IMR-90 (cell line): ENCODE data around the gene USP47. TPM values are rescaled to one million over a fixed set of nuclear protein-coding genes. Genes with fewer than 3 reads are reported as not detected.
A peak's percentile ranks its signal among the peaks of the same experiment; 100 is the strongest.

Source experiments
- ATAC-seq: fragments of 200-7000 bp; cut with Tn5 transposase; 2 replicates; pipeline ENCODE4 v1.9.1; 2020; ENCODE audit warnings: low read depth, mild to moderate bottlenecking, moderate library complexity
- BruUV-seq: library from RNA; stranded (reverse); fragments of 400-500 nt; replicated peaks from 2 replicates; lab custom pipeline; 2021; lab: Mats Ljungman, UMichigan
- CTCF ChIA-PET: fragments of 300-600 bp; formaldehyde crosslinking; extraction: SDS; loops from one replicate; lab custom pipeline; 2021; ENCODE audit warnings: antibody characterized with exemption; lab: Yijun Ruan, JAX
- POLR2A ChIA-PET: fragments of 300-600 bp; sonication (Branson Sonifier 250); formaldehyde crosslinking; loops from one replicate; lab custom pipeline; 2022; ENCODE audit warnings: antibody characterized with exemption; ENCODE audit not compliant: unreplicated experiment; lab: Charles Lee
- DNase-seq: peaks from one replicate; pipeline ENCODE4 v3.0.0; 2013
- H2AFZ ChIP-seq: replicated peaks from 2 replicates; pipeline ENCODE3; 2013; ENCODE audit warnings: low read length, mild to moderate bottlenecking; ENCODE audit not compliant: poor library complexity
- H2AK5ac ChIP-seq: 2 replicates; pipeline ENCODE4 v1.6.1; 2013; ENCODE audit warnings: low read depth, low read length, inconsistent platforms
- H2AK9ac ChIP-seq: replicated peaks from 2 replicates; pipeline ENCODE3; 2013; ENCODE audit warnings: mild to moderate bottlenecking, low read depth, low read length, moderate library complexity; ENCODE audit not compliant: poor library complexity
- H2BK120ac ChIP-seq: 2 replicates; pipeline ENCODE4 v1.6.1; 2013; ENCODE audit warnings: low read depth, low read length, inconsistent platforms
- H2BK15ac ChIP-seq: 3 replicates; pipeline ENCODE4 v1.6.1; 2013; ENCODE audit warnings: low read depth, low read length, inconsistent platforms
- H2BK20ac ChIP-seq: 2 replicates; pipeline ENCODE4 v1.6.1; 2013; ENCODE audit warnings: low read depth, mild to moderate bottlenecking, inconsistent platforms, low read length, moderate library complexity
- H2BK5ac ChIP-seq: 2 replicates; pipeline ENCODE4 v1.6.1; 2013; ENCODE audit warnings: mild to moderate bottlenecking, low read depth, low read length, inconsistent platforms; ENCODE audit not compliant: poor library complexity, severe bottlenecking
- H3K14ac ChIP-seq: replicated peaks from 2 replicates; pipeline ENCODE4 v1.6.1; 2013; ENCODE audit warnings: low read depth, low read length, inconsistent platforms
- H3K18ac ChIP-seq: 2 replicates; pipeline ENCODE4 v1.6.1; 2013; ENCODE audit warnings: low read depth, low read length, control low read depth
- H3K23ac ChIP-seq: 2 replicates; pipeline ENCODE4 v1.6.1; 2013; ENCODE audit warnings: low read depth, low read length, inconsistent platforms
- H3K27ac ChIP-seq: 2 replicates; pipeline ENCODE4 v1.5.1; 2013; ENCODE audit warnings: mild to moderate bottlenecking, control low read depth, low read length; ENCODE audit not compliant: insufficient read depth
- H3K27me3 ChIP-seq: 2 replicates; pipeline ENCODE4 v1.6.1; 2013; ENCODE audit warnings: low read length; ENCODE audit not compliant: control insufficient read depth, insufficient read depth
- H3K36me3 ChIP-seq: 2 replicates; pipeline ENCODE4 v1.6.1; 2013; ENCODE audit warnings: low read length, mixed read lengths; ENCODE audit not compliant: control insufficient read depth, insufficient read depth
- H3K4ac ChIP-seq: 2 replicates; pipeline ENCODE4 v1.6.1; 2013; ENCODE audit warnings: low read depth, low read length, inconsistent platforms
- H3K4me1 ChIP-seq: 2 replicates; pipeline ENCODE4 v1.6.1; 2013; ENCODE audit warnings: low read length, mixed read lengths; ENCODE audit not compliant: control insufficient read depth, insufficient read depth
- H3K4me2 ChIP-seq: 2 replicates; pipeline ENCODE4 v1.6.1; 2013; ENCODE audit warnings: low read depth, mild to moderate bottlenecking, control low read depth, low read length, moderate library complexity
- H3K4me3 ChIP-seq: 2 replicates; pipeline ENCODE4 v1.5.1; 2013; ENCODE audit warnings: low read depth, mild to moderate bottlenecking, control low read depth, low read length, moderate library complexity; ENCODE audit not compliant: insufficient read depth
- H3K56ac ChIP-seq: 2 replicates; pipeline ENCODE4 v1.6.1; 2013; ENCODE audit warnings: low read length, inconsistent platforms; ENCODE audit not compliant: insufficient read depth; ENCODE audit errors: extremely low read depth
- H3K79me1 ChIP-seq, 2 experiments: 2 replicates each; pipeline ENCODE4 v1.6.1; 2013; ENCODE audit warnings: low read length in 2 of 2, inconsistent platforms in 1 of 2, low read depth in 1 of 2
- H3K9ac ChIP-seq: 2 replicates; pipeline ENCODE4 v1.6.1; 2013; ENCODE audit warnings: low read depth, low read length, control low read depth
- H3K9me1 ChIP-seq: 2 replicates; pipeline ENCODE4 v1.6.1; 2013; ENCODE audit warnings: low read length, inconsistent platforms; ENCODE audit not compliant: insufficient read depth
- H3K9me3 ChIP-seq: 2 replicates; pipeline ENCODE4 v1.6.1; 2013; ENCODE audit warnings: low read length; ENCODE audit not compliant: control insufficient read depth, insufficient read depth
- H4K20me1 ChIP-seq: 2 replicates; pipeline ENCODE4 v1.6.1; 2013; ENCODE audit warnings: low read length, inconsistent platforms; ENCODE audit not compliant: insufficient read depth
- H4K5ac ChIP-seq: 2 replicates; pipeline ENCODE4 v1.6.1; 2013; ENCODE audit warnings: mild to moderate bottlenecking, low read depth, low read length, control low read depth
- H4K8ac ChIP-seq, 2 experiments: 2 replicates each; pipeline ENCODE4 v1.6.1; 2013; ENCODE audit warnings: low read depth in 2 of 2, low read length in 2 of 2, control low read depth in 1 of 2, inconsistent platforms in 1 of 2
- H4K91ac ChIP-seq: 2 replicates; pipeline ENCODE4 v1.6.1; 2013; ENCODE audit warnings: low read depth, low read length, inconsistent platforms; ENCODE audit not compliant: insufficient read depth
- CEBPB ChIP-seq: IDR thresholded peaks from 2 replicates; pipeline ENCODE4 v1.6.1; 2012; ENCODE audit warnings: low read depth, low read length, improper control_type of control experiment
- FOS ChIP-seq: fragments of 150-350 bp; IDR thresholded peaks from 2 replicates; pipeline ENCODE4 v1.6.1; 2016; ENCODE audit warnings: low read depth, low read length
- MAFK ChIP-seq: IDR thresholded peaks from 2 replicates; pipeline ENCODE4 v1.6.1; 2012; ENCODE audit warnings: low read depth, low read length, improper control_type of control experiment
- RCOR1 ChIP-seq: IDR thresholded peaks from 2 replicates; pipeline ENCODE4 v1.6.1; 2012; ENCODE audit warnings: mild to moderate bottlenecking, low read length, improper control_type of control experiment; ENCODE audit not compliant: insufficient replicate concordance
- WGBS, 2 experiments: methylation state at CpG; one replicate each; pipeline versions ENCODE4 v1.1.5 to v1.1.7; 2013; ENCODE audit warnings: missing lambda C conversion rate in 2 of 2; ENCODE audit not compliant: insufficient read length in 1 of 2; ENCODE audit errors: extremely low coverage in 2 of 2; 5-methylcytosine and 5-hydroxymethylcytosine counted together
- dilution Hi-C: fragments of 300-500 bp; cut with HindIII; formaldehyde crosslinking; loops from one replicate; pipeline ENCODE4 v1.14.3; 2018; ENCODE audit warnings: low sequenced_read_pairs; ENCODE audit not compliant: unreplicated experiment
- in situ Hi-C: fragments of 300-500 bp; cut with MboI; formaldehyde crosslinking; loops from 3 replicates; pipeline ENCODE4 v1.14.3; 2019; ENCODE audit warnings: low sequenced_read_pairs, inconsistent platforms, mixed read lengths
- intact Hi-C: fragments of 100-400 bp; cut with micrococcal nuclease; formaldehyde crosslinking; loops from 2 replicates; pipeline ENCODE4 v1.10.0; 2022
- polyA plus RNA-seq, 3 experiments: library from polyadenylated mRNA; depleted of rRNA; stranded (reverse); fragments of >200 nt; gene quantifications; 2 replicates each; pipeline ENCODE4 v1.2.3, GENCODE V29; 2012; ENCODE audit warnings: low replicate concordance in 1 of 3
- total RNA-seq: library from RNA; depleted of rRNA; stranded (reverse); fragments of >200 nt; gene quantifications from 2 replicates; pipeline ENCODE4 v1.2.3, GENCODE V29; 2012
- TF ChIP-seq, protein P1 (sequence below): fragments of 150-350 bp; IDR thresholded peaks from 2 replicates; pipeline ENCODE4 v1.6.1; 2017; ENCODE audit warnings: mild to moderate bottlenecking, antibody characterized with exemption, low read length, low read depth

The USP47 gene
- total and polyA plus RNA-seq, 2 of the 4 experiments (the other 2 are of a cell fraction), result 15.0 to 110 TPM

DNA sequence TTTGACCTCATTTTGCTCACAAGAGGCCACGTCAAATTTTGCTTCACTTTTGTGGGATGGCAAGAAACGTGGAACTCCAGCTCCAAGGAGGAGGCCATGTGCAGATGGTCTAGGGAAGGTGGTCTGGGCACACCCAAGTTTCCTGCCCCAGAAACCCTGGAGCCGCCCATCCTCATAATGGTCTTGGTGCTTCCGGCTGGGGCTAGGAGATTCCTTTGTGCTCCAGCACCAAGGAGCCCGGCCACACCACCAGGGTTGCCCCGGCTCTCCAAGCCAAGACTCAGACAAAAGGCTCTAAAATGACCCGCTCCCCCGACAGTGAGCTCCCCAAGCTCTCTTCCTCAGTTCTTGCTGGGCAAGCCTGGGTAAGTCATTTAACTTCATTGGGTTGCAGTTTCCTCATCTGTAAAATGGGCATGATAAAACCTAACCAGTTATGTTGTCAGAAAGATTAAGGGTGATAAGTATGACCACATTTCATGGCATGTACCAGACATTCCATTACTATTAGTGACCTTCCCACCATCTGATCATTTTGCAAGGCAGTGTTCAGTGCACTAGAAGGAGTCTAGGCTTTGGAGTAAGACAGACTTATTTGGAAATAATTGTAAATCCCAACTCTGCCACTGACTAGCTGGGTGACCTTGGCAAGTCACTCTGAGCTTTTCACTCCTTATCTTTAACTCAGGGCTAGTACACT, 143.4 kb downstream of the USP47 start:
- peak overlapping the region; percentile 55 for H3K23ac ChIP-seq
- H3K9me3 ChIP-seq, result no peaks in the 10 kb centered on the region; the same call in 1 of the 2 replicates
- peaks cover 9% of the 10 kb centered on the region for H3K36me3 ChIP-seq
- H3K9ac ChIP-seq, result peak overlapping the region; percentile 24; the same call in 1 of the 2 replicates
- peaks cover 41 to 90% of the 10 kb centered on the region in 2 experiments for H3K79me1 ChIP-seq
- H2AK9ac ChIP-seq, result no peak overlapping the region
- WGBS, 2 experiments, result no CpG with 5 or more reads among the region's 8 CpGs
- peaks cover 16% of the 10 kb centered on the region for H4K20me1 ChIP-seq
- peak overlapping the region; percentile 73 for H2AK5ac ChIP-seq
- H3K4me2 ChIP-seq, result peak overlapping the region; percentile 4; the same call in 1 of the 2 replicates
- DNase-seq (peak; percentile 84), ATAC-seq (peak; percentile 3; the same call in 1 of the 2 replicates)
- H4K8ac ChIP-seq, result peak overlapping the region; percentile 38 to 78
- peaks cover 44% of the 10 kb centered on the region for H3K4me1 ChIP-seq
- H2AFZ ChIP-seq, result no peak overlapping the region
- H2BK120ac ChIP-seq, result peak overlapping the region; percentile 68
- ChIA-PET CTCF (interaction anchor here (0.6 kb wide), 1 partner anchor 670 kb away, joined by 3 read pairs; no protein-coding TSS in a partner anchor), POLR2A (no interaction called here)
- peaks cover 58% of the 10 kb centered on the region for H3K9me1 ChIP-seq
- dilution Hi-C loops, result no loop called here
- H4K5ac ChIP-seq, result peak overlapping the region; percentile 88; the same call in 1 of the 2 replicates
- peak overlapping the region; percentile 35; the same call in 1 of the 3 replicates for H2BK15ac ChIP-seq
- H2BK20ac ChIP-seq, result peak overlapping the region; percentile 55
- H3K4ac ChIP-seq, result peak overlapping the region; percentile 69
- H2BK5ac ChIP-seq, result peak overlapping the region; percentile 80
- peak overlapping the region; percentile 88 for H3K14ac ChIP-seq
- no TSS peak for BruUV-seq
- TF ChIP-seq RCOR1 (peak; percentile 99), FOS (0 out of 2 replicates have a peak, but pooled peaks have one; percentile 25), MAFK (no peak), CEBPB (peak; percentile 74)
- TF ChIP-seq, protein P1, sequence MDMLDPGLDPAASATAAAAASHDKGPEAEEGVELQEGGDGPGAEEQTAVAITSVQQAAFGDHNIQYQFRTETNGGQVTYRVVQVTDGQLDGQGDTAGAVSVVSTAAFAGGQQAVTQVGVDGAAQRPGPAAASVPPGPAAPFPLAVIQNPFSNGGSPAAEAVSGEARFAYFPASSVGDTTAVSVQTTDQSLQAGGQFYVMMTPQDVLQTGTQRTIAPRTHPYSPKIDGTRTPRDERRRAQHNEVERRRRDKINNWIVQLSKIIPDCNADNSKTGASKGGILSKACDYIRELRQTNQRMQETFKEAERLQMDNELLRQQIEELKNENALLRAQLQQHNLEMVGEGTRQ, result no peak
- H4K91ac ChIP-seq, result peak overlapping the region; percentile 88
- H3K4me3 ChIP-seq, result no peak overlapping the region
- in situ Hi-C loops, result no loop called here
- peak overlapping the region; percentile 49 for H3K18ac ChIP-seq
- peak overlapping the region; percentile 51 for H3K27ac ChIP-seq
- no peaks in the 10 kb centered on the region for H3K27me3 ChIP-seq
- peak overlapping the region; percentile 19; the same call in 1 of the 2 replicates for H3K56ac ChIP-seq
- intact Hi-C loops, result loop anchor here (5.0 kb wide), 1 partner anchor 57 kb away; no protein-coding TSS in a partner anchor
